Activated CD4-positive, alpha-beta T cell treated with anti-CD3 and anti-CD28 coated beads, Interleukin-2, Interleukin-6, amounts not matched to agents 100 ng/mL and 50 ng/mL, durations not matched to agents 16 hours and 8 hours (primary cell): ENCODE data around the gene RGS16.

Experiments used
- DNase-seq: peaks from one replicate; pipeline ENCODE4 v3.0.0-alpha.2; 2020

The RGS16 gene

DNA sequence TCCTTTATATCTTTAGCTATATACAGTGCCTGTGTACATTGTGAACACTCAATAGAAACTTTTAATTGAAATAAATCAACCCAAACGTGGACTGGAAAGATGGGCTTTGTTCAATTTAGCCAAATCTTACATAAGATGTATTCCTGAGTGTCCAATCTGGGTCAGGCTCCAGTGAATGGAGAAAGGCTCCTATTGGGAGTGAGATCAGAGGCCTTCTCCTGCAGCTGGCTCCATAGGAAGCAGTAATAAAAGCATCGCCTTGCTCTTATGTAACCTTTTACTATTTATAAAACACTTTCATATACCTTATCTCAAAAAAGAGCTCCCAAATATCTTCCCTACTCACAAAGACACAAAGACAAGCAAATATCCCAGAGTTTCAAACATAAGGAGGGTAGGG, 24.9 kb upstream of the RGS16 start:
- DNase-seq = no peak

GRCh38 chr1:182628657-182629056, 24.5 kb upstream of the RGS16 start:
- no peak for DNase-seq

DNA sequence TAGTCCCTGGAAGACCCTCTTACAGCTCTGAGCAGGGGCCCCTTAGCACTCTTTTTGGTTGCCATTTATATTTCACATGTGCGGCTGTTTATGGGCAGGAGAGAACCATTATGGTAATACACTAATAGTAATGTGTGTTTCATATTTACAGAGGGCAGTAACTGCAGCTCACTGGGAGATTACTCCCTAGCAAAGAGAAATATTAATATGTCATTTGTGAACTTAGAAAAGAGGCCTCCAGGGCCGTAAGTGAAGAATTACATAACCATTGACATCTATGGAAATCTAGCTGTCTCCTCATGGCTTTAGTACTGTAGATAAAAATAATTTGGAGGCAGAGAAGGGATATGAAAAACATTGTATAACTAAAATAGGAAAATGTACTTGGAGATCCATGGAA, 23.4 kb upstream of the RGS16 start:
- DNase-seq = no peak

- DNase-seq = no peak
Measured at GRCh38 chr1:182626527-182626926, 22.3 kb upstream of the RGS16 start.

DNA sequence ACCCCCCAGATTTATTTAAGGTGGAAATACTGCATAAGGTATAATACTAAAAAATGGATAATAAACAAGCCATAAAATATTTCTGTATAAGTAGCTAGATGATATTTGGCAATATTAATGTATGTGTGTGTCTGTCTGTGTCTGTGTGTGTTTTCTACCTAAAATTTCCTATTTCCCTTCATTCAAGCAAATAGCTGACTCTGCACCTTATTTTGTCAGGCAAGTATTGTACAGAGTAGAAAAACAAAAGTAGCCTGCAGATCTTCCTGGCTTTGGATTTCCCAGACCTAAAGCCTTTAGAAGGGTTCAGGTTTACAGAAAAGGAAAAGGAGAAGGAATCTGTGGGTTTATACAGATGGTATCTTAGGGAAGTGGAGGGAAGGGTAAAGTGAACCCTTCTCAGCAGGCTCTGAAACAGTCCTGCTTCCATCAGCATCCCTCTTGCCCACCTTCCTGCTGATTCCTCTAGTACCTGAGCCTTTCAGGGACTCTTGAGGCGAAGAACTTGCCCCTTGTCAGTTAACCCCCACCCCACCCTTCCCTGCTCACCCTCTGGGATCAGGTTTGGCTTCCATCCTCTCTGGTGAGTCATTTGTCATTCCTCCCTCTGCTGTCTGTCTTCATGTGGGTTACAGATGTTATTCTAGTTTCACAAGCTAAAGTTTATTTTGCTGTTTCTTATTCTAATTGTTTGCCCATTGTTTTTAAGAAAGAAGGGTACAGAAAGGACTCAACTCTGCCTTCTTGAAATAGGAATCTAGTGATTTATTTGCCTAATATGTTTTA, 21.7 kb upstream of the RGS16 start:
- DNase-seq = no peak

GRCh38 chr1:182625024-182625423, 20.8 kb upstream of the RGS16 start:
- no peak for DNase-seq

DNA sequence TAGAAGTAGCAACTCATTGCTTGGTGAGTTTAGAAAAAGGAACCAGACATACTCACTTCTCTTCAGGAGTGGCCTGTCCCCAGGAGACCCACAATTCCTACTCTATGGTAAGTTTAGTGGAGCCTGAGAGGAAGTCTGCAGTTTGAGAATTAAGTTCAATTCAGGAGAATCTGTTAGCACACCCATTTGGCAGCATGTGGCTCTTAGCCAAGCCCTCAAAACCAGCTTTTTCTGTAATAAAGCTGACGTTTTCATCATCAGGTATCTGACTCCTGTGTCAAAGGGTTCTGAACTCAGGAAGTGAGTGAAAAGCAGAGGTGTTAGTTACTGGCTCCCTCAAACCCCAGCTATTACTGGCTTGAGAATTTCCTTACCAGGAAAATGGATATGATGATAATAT, 20.4 kb upstream of the RGS16 start:
- peak; percentile 51 for DNase-seq

DNA sequence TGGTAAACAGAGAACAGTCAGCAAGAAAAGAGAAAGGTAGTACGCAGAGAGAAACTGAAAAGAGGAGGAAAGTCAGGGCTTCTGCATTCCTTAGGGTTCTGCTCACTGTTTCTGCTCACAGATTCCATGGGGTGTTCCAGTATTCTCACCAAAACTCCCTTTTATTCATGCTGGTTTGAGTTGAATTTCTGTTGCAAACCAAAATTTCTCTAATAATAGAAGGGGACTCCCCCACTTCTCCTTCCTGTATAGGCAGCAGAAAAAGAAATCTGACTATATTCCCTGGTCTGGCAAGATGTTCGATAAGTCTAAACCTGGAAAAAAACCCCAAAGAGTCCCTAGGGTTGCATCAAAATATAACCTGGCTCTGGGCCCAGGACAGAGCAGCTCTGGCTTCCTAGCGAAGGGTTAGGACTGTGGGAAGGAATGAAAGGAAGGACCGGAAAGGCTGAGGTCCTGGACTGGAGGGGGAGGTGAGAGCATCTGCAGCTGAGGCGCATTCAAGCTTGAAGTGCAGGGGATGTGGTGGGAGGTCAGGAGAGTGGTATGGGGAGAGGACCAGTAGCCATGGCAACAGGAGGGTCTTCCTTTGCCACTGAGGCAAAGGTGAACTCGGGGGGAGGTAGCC, 18.8 kb upstream of the RGS16 start:
- no peak for DNase-seq

DNA sequence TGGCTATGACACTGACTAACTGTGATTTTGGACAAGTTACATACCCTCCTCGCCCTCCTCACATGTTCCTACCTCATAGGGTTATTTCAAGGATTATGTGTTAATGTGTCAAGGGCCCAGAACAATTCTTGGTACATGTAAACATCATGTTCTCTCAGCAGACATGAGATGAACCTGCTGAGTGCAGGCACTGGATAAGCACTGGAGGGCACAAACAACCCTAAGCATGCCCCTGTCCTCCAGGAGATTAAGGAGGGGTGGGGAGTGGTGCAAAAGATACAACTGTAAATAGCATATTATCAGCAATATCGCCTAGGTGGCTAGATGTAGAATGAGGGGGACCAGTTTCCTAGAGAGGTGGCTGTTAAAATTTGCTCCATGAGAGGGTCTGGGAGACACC, 17.7 kb upstream of the RGS16 start:
- no peak for DNase-seq

GRCh38 chr1:182620924-182621585, 16.9 kb upstream of the RGS16 start:
- DNase-seq = no peak

DNA sequence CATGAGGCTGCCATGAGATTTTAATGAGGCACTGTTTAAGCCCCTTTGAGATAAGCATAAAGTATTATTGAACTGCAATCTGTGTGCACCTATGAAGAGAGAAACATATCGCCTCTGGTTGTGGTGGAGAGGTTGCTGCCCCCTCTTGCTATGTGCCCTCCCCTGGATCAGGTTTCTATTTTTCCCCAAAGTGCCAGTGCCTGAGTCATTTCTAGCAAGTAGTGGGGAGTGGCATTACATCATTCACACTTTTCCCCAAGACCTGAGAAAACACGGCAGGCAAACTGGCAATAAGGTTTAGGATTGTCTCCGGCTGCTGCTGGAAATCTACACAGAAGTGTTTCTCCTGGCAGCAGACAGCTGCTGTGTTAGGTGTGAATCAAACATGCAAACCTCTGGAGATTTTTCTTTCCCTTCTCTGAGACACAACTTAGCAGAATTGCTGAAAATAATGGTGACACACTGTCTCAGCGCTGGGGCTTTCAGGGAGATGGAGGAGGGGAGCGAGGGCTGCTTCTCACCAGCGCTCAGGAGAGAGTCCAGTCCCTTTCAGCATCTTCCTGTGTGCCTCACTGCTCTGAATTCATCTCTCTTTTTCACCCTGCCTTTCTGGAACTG, 13.7 kb upstream of the RGS16 start:
- DNase-seq = no peak

DNA sequence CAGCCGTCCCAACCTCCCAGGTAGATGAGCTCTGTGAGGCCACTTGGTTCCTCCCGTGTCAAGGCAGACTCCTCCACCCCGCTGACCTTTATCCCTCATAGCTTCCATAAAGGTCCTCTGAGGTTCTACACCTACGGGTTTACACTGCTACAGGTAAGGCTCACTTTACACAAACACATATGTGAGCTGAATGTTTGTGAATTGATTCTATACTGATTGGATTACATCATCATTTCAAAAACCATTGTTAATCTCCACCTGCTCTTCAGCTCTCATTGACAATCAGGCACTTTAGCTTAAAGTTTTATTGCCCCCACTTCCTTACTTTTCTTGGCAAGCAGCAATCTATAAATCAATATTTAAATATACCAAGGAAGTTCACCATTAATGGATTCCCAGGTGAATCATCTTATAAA, 12.8 kb upstream of the RGS16 start:
- no peak for DNase-seq

GRCh38 chr1:182616130-182617013, 12.2 kb upstream of the RGS16 start:
- DNase-seq = peak; percentile 93

DNA sequence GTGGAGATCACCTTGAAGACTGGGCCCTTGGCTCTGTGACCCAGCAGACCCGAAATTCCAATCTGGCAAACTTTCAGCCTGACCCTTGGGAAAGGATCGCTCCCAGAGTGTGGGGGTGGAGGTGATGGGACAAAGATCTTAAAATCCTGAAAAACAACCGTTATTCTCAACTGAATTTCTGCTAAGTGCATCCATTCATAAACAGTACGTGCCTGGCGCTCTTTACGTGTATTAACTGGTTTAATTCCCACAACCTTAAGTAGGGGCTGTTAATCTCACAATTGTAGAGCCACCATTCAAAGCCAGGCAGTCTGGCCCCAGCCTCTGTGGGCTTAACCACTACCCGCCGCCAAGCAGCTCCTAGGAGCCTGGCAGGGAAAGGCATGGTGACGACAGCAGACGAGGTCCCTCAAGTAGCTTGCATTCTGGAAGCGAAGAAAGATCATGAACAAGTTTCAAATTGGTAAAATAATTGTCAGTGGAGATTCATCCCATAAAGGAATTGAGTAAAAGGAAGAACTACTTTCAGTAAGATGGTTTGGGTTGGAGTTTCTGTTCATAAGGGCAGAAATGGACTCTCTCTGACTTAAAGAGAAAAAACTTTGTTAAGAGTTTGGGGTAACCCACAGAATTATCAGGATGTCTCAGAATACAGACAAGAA, 11.4 kb upstream of the RGS16 start:
- no peak for DNase-seq

DNA sequence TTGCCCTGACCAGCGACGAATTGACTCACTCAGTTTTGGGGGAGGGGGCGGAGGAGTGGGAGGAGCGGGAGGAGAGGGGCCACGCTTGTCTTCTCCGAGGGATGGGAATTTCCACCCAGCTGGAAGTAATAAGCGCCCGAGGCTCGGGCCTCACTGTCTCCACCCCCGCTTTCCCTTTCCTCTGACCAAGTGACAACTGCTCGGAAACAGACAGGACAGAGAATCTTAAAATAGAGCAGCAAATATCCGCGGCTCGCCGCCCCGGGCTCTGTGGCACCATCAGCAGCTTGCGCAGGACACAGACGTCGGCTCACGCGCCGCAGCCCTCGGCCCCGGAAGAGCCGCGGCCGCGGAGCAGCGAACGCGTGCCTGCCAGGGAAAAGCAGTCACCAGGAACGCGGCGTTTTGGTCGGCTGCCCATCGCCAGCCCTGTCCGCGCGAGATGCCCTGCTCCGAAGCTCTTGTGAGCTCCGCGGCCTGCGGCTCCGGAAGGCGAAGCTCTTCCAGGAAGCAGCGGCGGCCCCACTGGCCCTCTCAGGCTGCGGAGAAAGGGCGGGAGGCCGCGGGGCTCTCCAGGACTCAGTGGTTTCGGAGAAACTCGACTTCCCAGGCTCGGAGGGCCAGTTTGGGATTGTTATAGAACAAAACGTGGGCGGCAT, 10.7 kb upstream of the RGS16 start:
- DNase-seq = peak; percentile 65

GRCh38 chr1:182611787-182612186, 7.6 kb upstream of the RGS16 start:
- no peak for DNase-seq

- DNase-seq = no peak
Measured at GRCh38 chr1:182611326-182611725, 7.1 kb upstream of the RGS16 start.

GRCh38 chr1:182610606-182611194, 6.5 kb upstream of the RGS16 start:
- DNase-seq = no peak

GRCh38 chr1:182608845-182609610, 4.8 kb upstream of the RGS16 start:
- no peak for DNase-seq

GRCh38 chr1:182608236-182608635, 4.0 kb upstream of the RGS16 start:
- DNase-seq = no peak
